ENCODE measurements around the gene ISG15.
A peak's percentile ranks its signal among the peaks of the same experiment; 100 is the strongest.
"Not testable (repeated sequence)": the region's sequence is repeated elsewhere in the genome, so short reads cannot be mapped to it uniquely, and the experiment has no call there.

Gene ISG15

GRCh38 chr1:1013922-1014648 is 788 bp downstream of the ISG15 start:
- peak; percentile 6 for DNase-seq

DNA sequence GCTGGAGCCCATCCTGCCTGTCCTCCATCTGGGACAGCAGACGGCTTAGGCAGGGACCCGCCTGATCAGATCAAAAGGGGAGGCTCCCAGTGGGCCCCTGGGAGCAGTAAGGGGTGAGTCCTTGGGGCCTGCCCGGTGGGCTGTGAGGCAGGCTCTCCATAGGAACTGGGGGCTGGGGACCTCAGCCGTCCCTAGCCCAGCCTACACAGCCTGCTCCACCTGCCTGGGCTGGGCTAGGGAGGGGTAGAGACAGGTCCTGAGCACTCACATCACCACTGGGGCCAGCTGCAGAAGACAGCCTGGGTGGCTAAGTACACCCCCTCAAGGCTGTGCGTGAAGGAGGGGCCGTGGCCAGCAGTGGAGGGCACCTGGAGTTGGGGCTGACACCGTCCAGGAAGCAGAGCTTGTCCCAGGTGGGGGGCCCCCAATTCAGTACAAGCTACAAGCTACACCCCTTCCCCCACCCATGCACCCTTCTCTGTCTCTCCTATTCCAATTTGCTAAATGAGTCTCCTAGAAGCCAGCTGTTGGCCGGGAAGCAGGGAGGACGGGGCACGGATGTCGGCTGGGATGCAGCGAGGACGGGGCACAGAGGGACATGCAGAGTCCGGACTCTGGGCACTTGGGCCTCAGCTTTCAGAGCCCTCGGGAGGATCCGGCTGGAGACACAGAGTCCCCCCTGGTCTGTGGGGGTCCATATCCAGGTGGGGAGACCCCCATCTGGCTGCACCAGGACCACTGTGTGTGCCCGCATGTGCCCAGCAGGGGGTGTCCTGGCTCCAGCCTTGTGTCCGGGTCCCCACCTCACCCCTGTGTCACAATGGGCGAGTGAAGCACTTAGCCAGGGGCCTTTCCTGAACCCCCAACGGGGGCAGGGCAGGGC is 1.7 kb downstream of the ISG15 start:
- DNase-seq, result no peak

DNA sequence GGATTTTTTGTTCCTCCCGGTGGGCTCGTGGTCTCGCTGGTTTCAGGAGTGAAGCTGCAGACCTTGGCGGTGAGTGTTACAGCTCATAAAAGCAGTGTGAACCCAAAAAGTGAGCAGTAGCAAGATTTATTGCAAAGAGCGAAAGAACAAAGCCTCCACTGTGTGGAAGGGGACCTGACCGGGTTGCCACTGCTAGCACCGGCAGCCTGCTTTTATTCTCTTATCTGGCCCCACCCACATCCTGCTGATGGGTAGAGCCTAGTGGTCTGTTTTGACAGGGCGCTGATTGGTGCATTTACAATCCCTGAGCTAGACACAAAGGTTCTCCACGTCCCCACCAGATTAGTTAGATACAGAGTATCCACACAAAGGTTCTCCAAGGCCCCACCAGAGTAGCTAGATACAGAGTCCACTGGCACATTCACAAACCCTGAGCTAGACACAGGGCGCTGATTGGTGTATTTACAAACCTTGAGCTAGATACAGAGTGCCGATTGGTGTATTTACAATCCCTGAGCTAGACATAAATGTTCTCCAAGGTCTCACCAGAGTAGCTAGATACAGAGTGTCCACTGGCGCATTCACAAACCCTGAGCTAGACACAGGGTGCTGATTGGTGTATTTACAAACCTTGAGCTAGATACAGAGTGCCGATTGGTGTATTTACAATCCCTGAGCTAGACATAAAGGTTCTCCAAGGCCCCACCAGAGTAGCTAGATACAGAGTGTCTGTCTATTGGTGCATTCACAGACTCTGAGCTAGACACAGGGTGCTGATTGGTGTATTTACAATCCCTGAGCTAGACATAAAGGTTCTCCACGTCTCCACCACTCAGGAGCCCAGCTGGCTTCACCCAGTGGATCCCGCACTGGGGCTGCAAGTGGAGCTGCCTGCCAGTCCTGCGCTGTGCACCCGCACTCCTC is 4.4 kb downstream of the ISG15 start:
- not testable (repeated sequence) for DNase-seq

GRCh38 chr1:1018321-1018685 is 5.0 kb downstream of the ISG15 start:
- DNase-seq, result not testable (repeated sequence)

- DNase-seq, result peak; percentile 86
Observed at GRCh38 chr1:1019122-1019999, 6.1 kb downstream of the ISG15 start.

GRCh38 chr1:1020000-1020404 is 6.7 kb downstream of the ISG15 start, which contains the start of gene AGRN:
AGRN (plus strand) TSS chr1:1020120; CDS start chr1:1020173, 53 bp downstream.
- DNase-seq, result no peak

GRCh38 chr1:1020415-1021009 is 7.2 kb downstream of the ISG15 start:
- no peak for DNase-seq

- no peak for DNase-seq
Observed at GRCh38 chr1:1021010-1021919, 8.0 kb downstream of the ISG15 start.

- DNase-seq, result no peak
Observed at GRCh38 chr1:1021920-1022259, 8.6 kb downstream of the ISG15 start.

- no peak for DNase-seq
Observed at GRCh38 chr1:1022302-1023009, 9.2 kb downstream of the ISG15 start.

DNA sequence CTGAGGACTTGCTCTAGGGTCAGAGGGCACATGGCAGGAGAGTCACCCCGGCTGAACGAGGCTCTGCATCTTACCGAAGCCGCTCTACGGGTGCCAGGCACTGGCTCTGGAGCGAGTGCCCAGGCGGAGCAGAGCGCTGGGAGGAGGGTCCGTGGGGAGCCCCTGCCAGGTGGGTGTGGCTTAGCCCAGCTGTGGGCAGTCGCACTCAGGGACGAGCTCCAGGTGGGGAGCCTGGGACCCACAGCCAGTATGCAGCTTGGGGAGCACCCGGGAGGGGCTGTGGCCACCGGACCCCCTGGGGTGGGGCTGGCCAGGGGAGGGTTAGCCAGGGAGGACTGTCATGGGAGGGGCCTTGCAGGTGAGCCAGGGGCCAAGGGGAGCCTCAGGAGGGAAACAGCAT is 10.4 kb downstream of the ISG15 start:
- DNase-seq, result no peak

- no peak for DNase-seq
Observed at GRCh38 chr1:1024149-1024770, 11.0 kb downstream of the ISG15 start.

- DNase-seq, result no peak
Observed at GRCh38 chr1:1024771-1025699, 11.7 kb downstream of the ISG15 start.

GRCh38 chr1:1025730-1026129 is 12.4 kb downstream of the ISG15 start:
- no peak for DNase-seq

DNA sequence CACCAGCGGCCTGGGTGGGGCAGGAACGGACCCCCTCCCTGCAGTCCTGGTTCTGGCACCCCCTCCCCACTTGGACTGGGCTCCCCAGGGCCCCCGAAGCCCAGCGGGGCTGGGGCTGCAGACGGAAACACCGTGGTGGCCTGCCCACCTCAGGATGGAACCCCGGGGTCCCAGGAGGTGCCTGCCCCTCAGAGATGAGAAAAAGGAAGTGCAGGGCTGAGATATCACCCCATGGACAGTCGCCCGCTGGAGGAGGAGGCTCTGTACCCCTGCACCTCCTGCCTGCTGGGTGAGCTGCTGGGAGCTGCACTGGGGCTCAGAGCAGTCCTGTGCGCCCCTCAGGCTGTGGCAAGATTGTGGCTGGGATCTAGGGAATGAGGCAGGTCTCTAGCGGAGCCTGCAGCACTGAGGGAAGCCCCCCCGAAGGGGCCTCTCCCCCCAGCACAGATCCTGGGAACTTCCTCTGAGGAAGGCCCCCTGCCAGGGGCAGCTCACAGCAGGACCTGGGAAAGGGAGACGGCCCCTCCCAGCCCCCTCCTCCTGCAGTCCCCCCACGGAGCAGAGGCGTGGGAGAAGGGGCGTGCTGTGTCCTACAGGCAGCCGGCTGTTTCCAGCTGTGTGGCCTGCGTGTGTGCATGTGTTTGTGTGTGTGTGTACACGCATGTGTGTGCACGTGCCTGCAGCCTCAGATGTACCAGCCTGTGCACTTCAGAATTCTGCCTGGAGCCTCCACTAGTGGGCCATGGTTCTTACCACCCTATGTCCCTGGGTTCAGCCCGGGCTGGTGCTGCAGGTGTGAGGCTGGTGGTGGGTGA is 13.5 kb downstream of the ISG15 start:
- DNase-seq, result no peak

GRCh38 chr1:1027791-1028190 is 14.5 kb downstream of the ISG15 start:
- no peak for DNase-seq
